RCC 7860 (cell line): Measurements from ENCODE around the gene INPP5A.

Source experiments
- DNase-seq: peaks from one replicate; pipeline ENCODE4 v3.0.0-alpha.2; 2015; ENCODE audit warnings: low spot score
- FAIRE-seq: peaks from 2 replicates; lab custom pipeline; 2012; peaks lifted over from hg19 to GRCh38; lab: Jason Lieb, UNC

Gene INPP5A

GRCh38 chr10:132608511-132609195 lies 71.1 kb downstream of the INPP5A start:
- DNase-seq (no peak), FAIRE-seq (no peak)

- no peak for DNase-seq
- FAIRE-seq = no peak
Measured at GRCh38 chr10:132609211-132609610, 71.6 kb downstream of the INPP5A start.

GRCh38 chr10:132610071-132610701 lies 72.6 kb downstream of the INPP5A start:
- DNase-seq (no peak), FAIRE-seq (no peak)

GRCh38 chr10:132611026-132611910 lies 73.7 kb downstream of the INPP5A start:
- FAIRE-seq (no peak), DNase-seq (no peak)

GRCh38 chr10:132611986-132612385 lies 74.4 kb downstream of the INPP5A start:
- DNase-seq (no peak), FAIRE-seq (no peak)

- FAIRE-seq (no peak), DNase-seq (no peak)
Measured at GRCh38 chr10:132612571-132613504, 75.3 kb downstream of the INPP5A start.

GRCh38 chr10:132613566-132614348 lies 76.2 kb downstream of the INPP5A start:
- DNase-seq (no peak), FAIRE-seq (no peak)

GRCh38 chr10:132614431-132615340 lies 77.1 kb downstream of the INPP5A start:
- DNase-seq = no peak
- no peak for FAIRE-seq

- no peak for FAIRE-seq
- DNase-seq = no peak
Measured at GRCh38 chr10:132615341-132616169, 78.0 kb downstream of the INPP5A start.

GRCh38 chr10:132616170-132616995 lies 78.8 kb downstream of the INPP5A start:
- DNase-seq (no peak), FAIRE-seq (no peak)

GRCh38 chr10:132616996-132617736 lies 79.6 kb downstream of the INPP5A start:
- no peak for FAIRE-seq
- no peak for DNase-seq

- FAIRE-seq = no peak
- DNase-seq = no peak
Measured at GRCh38 chr10:132617737-132618052, 80.1 kb downstream of the INPP5A start.

- FAIRE-seq (no peak), DNase-seq (no peak)
Measured at GRCh38 chr10:132618158-132618919, 80.8 kb downstream of the INPP5A start.

GRCh38 chr10:132619927-132620326 lies 82.3 kb downstream of the INPP5A start:
- FAIRE-seq (no peak), DNase-seq (no peak)

- FAIRE-seq (no peak), DNase-seq (no peak)
Measured at GRCh38 chr10:132624061-132624846, 86.7 kb downstream of the INPP5A start.
